ENCODE results near the gene ADCY10.

Gene ADCY10

GRCh38 chr1:167938080-167938636 is 24.2 kb upstream of the ADCY10 start:
- Histone ChIP-seq H4K20me1 (ENCODE audit: insufficient read depth) (no peaks in the 10 kb centered on the region), H2AFZ (ENCODE audit: low read depth) (peak overlapping the region; percentile 70; the same call in 1 of the 2 replicates), H3K9ac (peak overlapping the region; percentile 91; the same call in 1 of the 2 replicates), H3K36me3 (ENCODE audit: insufficient read depth) (no peaks in the 10 kb centered on the region), H3K79me2 (ENCODE audit: insufficient read depth, low read depth) (peaks cover 80% of the 10 kb centered on the region), H3K4me2 (peak overlapping the region; percentile 80), H3K27me3 (ENCODE audit: insufficient read depth, low read depth) (no peaks in the 10 kb centered on the region), H3K4me3 (IDR thresholded peaks at IDR 0.05; ENCODE audit: insufficient read depth, low read depth, low read length) (peak overlapping the region; percentile 97), H3K27ac (peak overlapping the region; percentile 91), H3K4me1 (ENCODE audit: low read depth, poor library complexity, severe bottlenecking) (peaks cover 39% of the 10 kb centered on the region)
- TF ChIP-seq, protein P1, sequence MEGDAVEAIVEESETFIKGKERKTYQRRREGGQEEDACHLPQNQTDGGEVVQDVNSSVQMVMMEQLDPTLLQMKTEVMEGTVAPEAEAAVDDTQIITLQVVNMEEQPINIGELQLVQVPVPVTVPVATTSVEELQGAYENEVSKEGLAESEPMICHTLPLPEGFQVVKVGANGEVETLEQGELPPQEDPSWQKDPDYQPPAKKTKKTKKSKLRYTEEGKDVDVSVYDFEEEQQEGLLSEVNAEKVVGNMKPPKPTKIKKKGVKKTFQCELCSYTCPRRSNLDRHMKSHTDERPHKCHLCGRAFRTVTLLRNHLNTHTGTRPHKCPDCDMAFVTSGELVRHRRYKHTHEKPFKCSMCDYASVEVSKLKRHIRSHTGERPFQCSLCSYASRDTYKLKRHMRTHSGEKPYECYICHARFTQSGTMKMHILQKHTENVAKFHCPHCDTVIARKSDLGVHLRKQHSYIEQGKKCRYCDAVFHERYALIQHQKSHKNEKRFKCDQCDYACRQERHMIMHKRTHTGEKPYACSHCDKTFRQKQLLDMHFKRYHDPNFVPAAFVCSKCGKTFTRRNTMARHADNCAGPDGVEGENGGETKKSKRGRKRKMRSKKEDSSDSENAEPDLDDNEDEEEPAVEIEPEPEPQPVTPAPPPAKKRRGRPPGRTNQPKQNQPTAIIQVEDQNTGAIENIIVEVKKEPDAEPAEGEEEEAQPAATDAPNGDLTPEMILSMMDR (conservative IDR thresholded peaks at IDR 0.05; ENCODE audit: low read depth, low read length): no peak

GRCh38 chr1:167937709-167938010 is 23.7 kb upstream of the ADCY10 start:
- Histone ChIP-seq H3K27ac (peak overlapping the region; percentile 91), H3K9ac (peak overlapping the region; percentile 91), H3K79me2 (ENCODE audit: insufficient read depth, low read depth) (peaks cover 80% of the 10 kb centered on the region), H3K27me3 (ENCODE audit: insufficient read depth, low read depth) (no peaks in the 10 kb centered on the region), H4K20me1 (ENCODE audit: insufficient read depth) (no peaks in the 10 kb centered on the region), H3K4me3 (IDR thresholded peaks at IDR 0.05; ENCODE audit: insufficient read depth, low read depth, low read length) (peak overlapping the region; percentile 97), H3K36me3 (ENCODE audit: insufficient read depth) (no peaks in the 10 kb centered on the region), H3K4me1 (ENCODE audit: low read depth, poor library complexity, severe bottlenecking) (peaks cover 44% of the 10 kb centered on the region), H2AFZ (ENCODE audit: low read depth) (peak overlapping the region; percentile 70), H3K4me2 (peak overlapping the region; percentile 80)
- TF ChIP-seq, protein P1 (conservative IDR thresholded peaks at IDR 0.05; ENCODE audit: low read depth, low read length): no peak

GRCh38 chr1:167936930-167937708 is 23.2 kb upstream of the ADCY10 start, which contains the start of gene MPC2:
Gene MPC2, minus strand, starts transcription at chr1:167937072. Its CDS starts 1,231 bp downstream, at chr1:167935841.
- TF ChIP-seq, protein P1 (conservative IDR thresholded peaks at IDR 0.05; ENCODE audit: low read depth, low read length): no peak
- Histone ChIP-seq H2AFZ (ENCODE audit: low read depth) (peak within 1 kb of the TSS; percentile 70), H3K4me3 (IDR thresholded peaks at IDR 0.05; ENCODE audit: insufficient read depth, low read depth, low read length) (peak within 1 kb of the TSS; percentile 97), H3K79me2 (ENCODE audit: insufficient read depth, low read depth) (peaks cover 75% of the 10 kb centered on the region), H4K20me1 (ENCODE audit: insufficient read depth) (no peaks in the 10 kb centered on the region), H3K27me3 (ENCODE audit: insufficient read depth, low read depth) (no peaks in the 10 kb centered on the region), H3K27ac (peak within 1 kb of the TSS; percentile 91), H3K9ac (peak within 1 kb of the TSS; percentile 91), H3K36me3 (ENCODE audit: insufficient read depth) (no peaks in the 10 kb centered on the region), H3K4me2 (peak within 1 kb of the TSS; percentile 80), H3K4me1 (ENCODE audit: low read depth, poor library complexity, severe bottlenecking) (peaks cover 49% of the 10 kb centered on the region)

GRCh38 chr1:167936068-167936929 is 22.4 kb upstream of the ADCY10 start, which contains the start of gene DCAF6:
Gene DCAF6, plus strand, starts transcription at chr1:167936683. Its CDS starts 229 bp downstream, at chr1:167936912.
- Histone ChIP-seq H3K27me3 (ENCODE audit: insufficient read depth, low read depth) (no peaks in the 10 kb centered on the region), H2AFZ (ENCODE audit: low read depth) (peak within 1 kb of the TSS; percentile 70), H3K36me3 (ENCODE audit: insufficient read depth) (no peaks in the 10 kb centered on the region), H3K27ac (peak within 1 kb of the TSS; percentile 91), H3K9ac (peak within 1 kb of the TSS; percentile 91), H4K20me1 (ENCODE audit: insufficient read depth) (no peaks in the 10 kb centered on the region), H3K79me2 (ENCODE audit: insufficient read depth, low read depth) (peaks cover 66% of the 10 kb centered on the region), H3K4me1 (ENCODE audit: low read depth, poor library complexity, severe bottlenecking) (peaks cover 55% of the 10 kb centered on the region), H3K4me3 (IDR thresholded peaks at IDR 0.05; ENCODE audit: insufficient read depth, low read depth, low read length) (peak within 1 kb of the TSS; percentile 97), H3K4me2 (peak within 1 kb of the TSS; percentile 80)
- TF ChIP-seq, protein P1 (conservative IDR thresholded peaks at IDR 0.05; ENCODE audit: low read depth, low read length): no peak
